ENCODE results near the gene PDE4D. TPM values are rescaled to one million over a fixed set of nuclear protein-coding genes. Genes with fewer than 3 reads are reported as not detected.
A peak's percentile ranks its signal among the peaks of the same experiment; 100 is the strongest.

PDE4D gene
- total and polyA plus RNA-seq, 8 donors, result 1.5 to 7.1 (median 3.1) TPM

DNA sequence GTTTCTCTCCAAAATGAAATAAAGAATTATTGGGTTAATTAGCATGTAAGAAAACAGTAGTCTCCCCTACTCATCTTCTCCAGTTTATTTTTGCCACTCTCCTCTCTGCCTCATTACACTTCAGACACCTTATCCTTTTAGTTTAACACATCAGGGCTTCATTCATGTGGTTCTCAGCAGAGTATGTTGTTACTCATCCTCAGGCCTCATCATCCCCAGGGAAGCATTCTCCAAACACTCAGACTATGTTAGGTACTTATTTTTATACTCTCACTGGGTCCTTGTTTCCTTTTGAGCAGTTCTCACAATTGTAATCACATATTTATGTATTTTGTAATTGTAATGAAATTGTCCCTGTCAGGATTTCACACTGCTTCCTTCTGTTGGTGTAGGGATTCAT lies 470.5 kb downstream of the PDE4D start:
- FAIRE-seq, result no peak
- ATAC-seq, result peak in 1 of 4 donors; percentile 66
- no peaks in the 10 kb centered on the region for H3K9me3 ChIP-seq
- H3K36me3 ChIP-seq, result no peaks in the 10 kb centered on the region
- intact Hi-C loops (cut with DNase I), result no loop called here
- no peak overlapping the region for H3K27ac ChIP-seq
- no peak for DNase-seq
- TF ChIP-seq, protein P1, sequence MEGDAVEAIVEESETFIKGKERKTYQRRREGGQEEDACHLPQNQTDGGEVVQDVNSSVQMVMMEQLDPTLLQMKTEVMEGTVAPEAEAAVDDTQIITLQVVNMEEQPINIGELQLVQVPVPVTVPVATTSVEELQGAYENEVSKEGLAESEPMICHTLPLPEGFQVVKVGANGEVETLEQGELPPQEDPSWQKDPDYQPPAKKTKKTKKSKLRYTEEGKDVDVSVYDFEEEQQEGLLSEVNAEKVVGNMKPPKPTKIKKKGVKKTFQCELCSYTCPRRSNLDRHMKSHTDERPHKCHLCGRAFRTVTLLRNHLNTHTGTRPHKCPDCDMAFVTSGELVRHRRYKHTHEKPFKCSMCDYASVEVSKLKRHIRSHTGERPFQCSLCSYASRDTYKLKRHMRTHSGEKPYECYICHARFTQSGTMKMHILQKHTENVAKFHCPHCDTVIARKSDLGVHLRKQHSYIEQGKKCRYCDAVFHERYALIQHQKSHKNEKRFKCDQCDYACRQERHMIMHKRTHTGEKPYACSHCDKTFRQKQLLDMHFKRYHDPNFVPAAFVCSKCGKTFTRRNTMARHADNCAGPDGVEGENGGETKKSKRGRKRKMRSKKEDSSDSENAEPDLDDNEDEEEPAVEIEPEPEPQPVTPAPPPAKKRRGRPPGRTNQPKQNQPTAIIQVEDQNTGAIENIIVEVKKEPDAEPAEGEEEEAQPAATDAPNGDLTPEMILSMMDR (IDR thresholded peaks at IDR 0.05), result no peak
- no peak overlapping the region for H3K4me3 ChIP-seq
- no peaks in the 10 kb centered on the region for H3K27me3 ChIP-seq
- peaks cover 0 to 6% (median 4%) of the 10 kb centered on the region in 3 donors for H3K4me1 ChIP-seq

DNA sequence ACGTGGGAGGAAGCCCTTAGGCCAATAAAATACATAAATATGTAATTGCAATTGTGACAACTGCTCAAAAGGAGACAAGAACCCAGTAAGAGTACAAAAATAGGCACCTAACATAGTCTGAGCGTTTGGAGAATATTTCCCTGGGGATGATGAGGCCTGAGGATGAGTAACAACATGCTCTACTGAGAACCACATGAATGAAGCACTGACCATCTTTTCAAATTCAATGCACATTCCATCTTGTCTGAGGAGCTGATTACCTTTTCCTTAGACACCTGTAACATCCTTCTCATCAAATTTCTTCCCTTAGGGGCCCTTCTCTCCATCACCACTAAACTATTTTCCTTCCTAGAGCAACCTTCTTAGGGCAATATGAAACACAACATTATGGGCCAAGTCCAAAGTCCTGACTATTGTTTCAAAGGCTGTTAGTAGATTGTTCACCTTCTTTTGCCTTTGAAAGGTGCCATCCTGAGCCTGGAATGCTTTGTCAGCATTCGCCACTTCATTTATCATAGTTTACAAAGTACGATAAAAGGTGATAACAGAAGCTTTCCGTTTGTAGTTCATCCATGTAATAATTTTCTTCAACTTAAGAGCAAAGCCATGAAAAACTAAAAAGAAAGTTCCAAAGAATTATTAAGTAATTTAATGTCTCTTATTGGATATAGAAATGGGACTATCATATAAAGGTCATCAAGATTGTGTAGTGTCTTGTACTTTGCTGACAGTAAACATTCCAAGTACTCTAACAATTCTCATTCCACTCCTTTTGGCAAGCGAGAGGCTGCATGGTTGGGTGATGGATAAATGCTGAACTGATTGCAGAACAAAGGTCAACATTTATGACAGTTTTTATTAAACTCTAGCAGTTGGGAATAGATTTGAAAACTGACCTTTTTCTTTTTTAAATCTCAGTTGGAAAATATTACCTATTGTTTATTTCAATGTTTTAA lies 471.3 kb downstream of the PDE4D start:
- intact Hi-C loops (cut with DNase I), result no loop called here
- no peak for FAIRE-seq
- no peak overlapping the region for H3K27ac ChIP-seq
- no peak overlapping the region for H3K4me3 ChIP-seq
- no peaks in the 10 kb centered on the region for H3K9me3 ChIP-seq
- H3K4me1 ChIP-seq, result peaks cover 0 to 6% (median 4%) of the 10 kb centered on the region in 3 donors
- TF ChIP-seq, protein P1 (IDR thresholded peaks at IDR 0.05), result no peak
- no peak for ATAC-seq
- DNase-seq, result no peak
- H3K36me3 ChIP-seq, result no peaks in the 10 kb centered on the region
- WGBS, 2 donors, result 42 to 47% methylated on average over 6 of the region's 6 CpGs
- no peaks in the 10 kb centered on the region for H3K27me3 ChIP-seq

DNA sequence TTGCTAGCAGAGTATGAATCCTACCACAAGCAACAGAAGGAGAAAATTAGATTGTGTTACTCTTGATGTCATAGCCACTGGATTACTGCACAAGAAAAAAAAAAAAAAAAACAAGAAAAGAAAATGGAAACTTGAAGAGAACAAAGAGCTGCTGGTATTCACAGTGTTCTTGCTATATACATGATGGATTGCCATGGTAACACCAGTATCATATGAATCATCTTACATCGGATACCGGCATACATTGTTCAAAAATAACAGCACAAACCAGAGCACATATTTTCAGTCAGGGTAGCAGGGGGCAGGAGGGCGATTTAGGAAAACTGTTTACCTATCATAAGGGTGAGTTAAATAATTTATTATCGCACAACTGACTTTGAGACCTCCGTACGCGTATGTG lies 472.9 kb downstream of the PDE4D start:
- TF ChIP-seq, protein P1 (IDR thresholded peaks at IDR 0.05), result no peak
- ATAC-seq, result no peak
- Histone ChIP-seq H3K4me3 (no peak overlapping the region), H3K36me3 (no peaks in the 10 kb centered on the region), H3K4me1 (peaks cover 0 to 6% (median 4%) of the 10 kb centered on the region in 3 donors), H3K9me3 (no peaks in the 10 kb centered on the region), H3K27ac (no peak overlapping the region), H3K27me3 (no peaks in the 10 kb centered on the region)
- FAIRE-seq, result no peak
- DNase-seq, result no peak
- intact Hi-C loops (cut with DNase I), result no loop called here
- WGBS, 2 donors, result 92 to 93% methylated on average over 7 of the region's 7 CpGs

DNA sequence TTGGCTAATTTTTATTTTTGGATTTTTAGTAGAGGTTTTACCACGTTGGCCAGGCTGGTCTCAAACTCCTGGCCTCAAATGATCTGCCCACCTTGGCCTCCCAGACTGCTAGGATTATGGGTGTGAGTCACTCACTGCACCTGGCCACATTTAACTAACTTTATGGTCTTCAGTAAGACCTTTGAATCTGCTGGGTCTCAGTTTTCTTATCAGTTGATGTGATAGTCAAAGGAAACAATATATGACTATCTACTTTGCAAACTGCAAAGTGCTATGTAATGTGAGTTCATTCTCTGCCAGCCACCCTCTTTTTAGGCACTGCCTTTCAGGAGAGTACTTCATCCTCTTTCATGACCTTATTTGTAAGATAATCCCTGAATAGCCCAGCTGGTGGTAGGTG lies 474.7 kb downstream of the PDE4D start:
- no peaks in the 10 kb centered on the region for H3K36me3 ChIP-seq
- H3K4me1 ChIP-seq, result peaks cover 0 to 6% (median 4%) of the 10 kb centered on the region in 3 donors
- H3K27ac ChIP-seq, result no peak overlapping the region
- intact Hi-C loops (cut with DNase I), result no loop called here
- no peak overlapping the region for H3K4me3 ChIP-seq
- H3K27me3 ChIP-seq, result no peaks in the 10 kb centered on the region
- TF ChIP-seq, protein P1 (IDR thresholded peaks at IDR 0.05), result no peak
- 50 to 65% methylated on average over 1 of the region's 1 CpG for WGBS, 2 donors
- no peak for DNase-seq
- no peak for FAIRE-seq
- no peaks in the 10 kb centered on the region for H3K9me3 ChIP-seq
- no peak for ATAC-seq

DNA sequence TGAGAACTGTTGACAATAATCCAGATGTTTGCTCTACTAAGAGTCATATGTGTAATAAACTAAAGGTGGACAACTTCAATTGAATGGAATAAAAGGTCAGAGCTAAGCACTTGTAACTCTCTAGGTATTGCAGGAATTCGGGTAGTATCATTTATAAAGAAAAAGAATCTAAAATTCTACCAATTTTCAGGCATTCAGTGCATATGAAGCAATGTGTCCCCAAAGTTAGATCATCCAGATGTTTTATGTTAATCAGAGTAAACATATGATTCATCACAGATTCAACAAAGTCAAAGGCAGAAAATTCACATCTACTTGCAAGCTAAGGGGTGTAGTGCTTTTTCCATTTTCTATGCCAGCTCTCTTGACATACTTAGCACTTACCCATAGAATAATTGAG lies 477.1 kb downstream of the PDE4D start:
- WGBS, 2 donors, result 86 to 90% methylated on average over 1 of the region's 1 CpG
- H3K9me3 ChIP-seq, result no peaks in the 10 kb centered on the region
- intact Hi-C loops (cut with DNase I), result no loop called here
- TF ChIP-seq, protein P1 (IDR thresholded peaks at IDR 0.05), result no peak
- no peak overlapping the region for H3K4me3 ChIP-seq
- H3K4me1 ChIP-seq, result peaks cover 0 to 4% (median 0%) of the 10 kb centered on the region in 3 donors
- H3K36me3 ChIP-seq, result no peaks in the 10 kb centered on the region
- DNase-seq, result no peak
- no peak for FAIRE-seq
- ATAC-seq, result no peak
- no peak overlapping the region for H3K27ac ChIP-seq
- no peaks in the 10 kb centered on the region for H3K27me3 ChIP-seq

Data from pancreas (tissue), 10 donors.